DND-41 (cell line): ENCODE results near the gene DRICH1.

Experiments
- ATAC-seq: fragments of 200-7000 bp; cut with Tn5 transposase; 3 replicates; pipeline ENCODE4 v1.9.1; 2021; ENCODE audit warnings: low read depth; ENCODE audit not compliant: insufficient read depth
- DNase-seq: peaks from one replicate; pipeline ENCODE4 v3.0.0-alpha.2; 2020
- H2AFZ ChIP-seq: 2 replicates; pipeline ENCODE4 v1.6.0; 2012; ENCODE audit warnings: low read depth, low read length
- H3K27ac ChIP-seq: 2 replicates; pipeline ENCODE4 v1.5.1; 2012; ENCODE audit warnings: low read length, inconsistent platforms
- H3K27me3 ChIP-seq: fragments of 200-600 bp; sonication (generic); 2 replicates; pipeline ENCODE4 v1.6.0; 2012; ENCODE audit warnings: low read length, mild to moderate bottlenecking, inconsistent platforms; ENCODE audit not compliant: insufficient read depth, poor library complexity
- H3K36me3 ChIP-seq: 2 replicates; pipeline ENCODE4 v1.5.1; 2012; ENCODE audit warnings: low read length, inconsistent platforms; ENCODE audit not compliant: insufficient read depth
- H3K4me1 ChIP-seq: 2 replicates; pipeline ENCODE4 v1.5.1; 2012; ENCODE audit warnings: mild to moderate bottlenecking, low read length; ENCODE audit not compliant: insufficient read depth
- H3K4me2 ChIP-seq: 2 replicates; pipeline ENCODE4 v1.6.0; 2012; ENCODE audit warnings: mild to moderate bottlenecking, moderate library complexity, low read length, inconsistent platforms; ENCODE audit not compliant: insufficient read depth
- H3K4me3 ChIP-seq, 2 experiments: fragments of 200-600 bp in 1 of 2; shearing (Covaris generic) in 1 of 2; 2 replicates each; pipeline ENCODE4 v1.5.1; 2012 to 2016; ENCODE audit warnings: inconsistent platforms in 2 of 2, low read length in 2 of 2, mild to moderate bottlenecking in 2 of 2, low read depth in 1 of 2, moderate library complexity in 1 of 2
- H3K79me2 ChIP-seq: 2 replicates; pipeline ENCODE4 v1.6.0; 2012; ENCODE audit warnings: low read length, inconsistent platforms; ENCODE audit not compliant: insufficient read depth
- H3K9ac ChIP-seq: 2 replicates; pipeline ENCODE4 v1.6.0; 2012; ENCODE audit warnings: low read depth, mild to moderate bottlenecking, inconsistent platforms, low read length, moderate library complexity
- H3K9me3 ChIP-seq: 2 replicates; pipeline ENCODE4 v1.5.1; 2012; ENCODE audit warnings: low read length, moderate library complexity, mild to moderate bottlenecking, inconsistent platforms; ENCODE audit not compliant: insufficient read depth, severe bottlenecking
- H4K20me1 ChIP-seq: 2 replicates; pipeline ENCODE4 v1.6.0; 2012; ENCODE audit warnings: low read length; ENCODE audit not compliant: insufficient read depth
- EZH2 ChIP-seq: IDR thresholded peaks from 3 replicates; pipeline ENCODE4 v1.6.1; 2012; ENCODE audit warnings: borderline replicate concordance, low read depth, mild to moderate bottlenecking, moderate library complexity, low read length, inconsistent platforms; ENCODE audit not compliant: severe bottlenecking
- TF ChIP-seq, protein P1 (sequence below): IDR thresholded peaks from 2 replicates; pipeline ENCODE4 v1.5.1; 2012; ENCODE audit warnings: borderline replicate concordance, low read length, moderate library complexity, mild to moderate bottlenecking; ENCODE audit not compliant: poor library complexity, severe bottlenecking; ENCODE audit errors: extremely low read depth

DRICH1 gene

GRCh38 chr22:23608583-23608982 lies 23.5 kb downstream of the DRICH1 start:
- Histone ChIP-seq H3K4me3 (no peak overlapping the region), H3K4me2 (no peak overlapping the region), H3K4me1 (no peaks in the 10 kb centered on the region), H3K9ac (no peak overlapping the region), H3K36me3 (no peaks in the 10 kb centered on the region), H3K9me3 (no peaks in the 10 kb centered on the region), H4K20me1 (no peaks in the 10 kb centered on the region), H3K27me3 (no peaks in the 10 kb centered on the region), H2AFZ (no peak overlapping the region), H3K27ac (no peak overlapping the region), H3K79me2 (no peaks in the 10 kb centered on the region)
- ATAC-seq (peak; percentile 59; the same call in 2 of the 3 replicates), DNase-seq (peak; percentile 50)
- TF ChIP-seq, protein P1, sequence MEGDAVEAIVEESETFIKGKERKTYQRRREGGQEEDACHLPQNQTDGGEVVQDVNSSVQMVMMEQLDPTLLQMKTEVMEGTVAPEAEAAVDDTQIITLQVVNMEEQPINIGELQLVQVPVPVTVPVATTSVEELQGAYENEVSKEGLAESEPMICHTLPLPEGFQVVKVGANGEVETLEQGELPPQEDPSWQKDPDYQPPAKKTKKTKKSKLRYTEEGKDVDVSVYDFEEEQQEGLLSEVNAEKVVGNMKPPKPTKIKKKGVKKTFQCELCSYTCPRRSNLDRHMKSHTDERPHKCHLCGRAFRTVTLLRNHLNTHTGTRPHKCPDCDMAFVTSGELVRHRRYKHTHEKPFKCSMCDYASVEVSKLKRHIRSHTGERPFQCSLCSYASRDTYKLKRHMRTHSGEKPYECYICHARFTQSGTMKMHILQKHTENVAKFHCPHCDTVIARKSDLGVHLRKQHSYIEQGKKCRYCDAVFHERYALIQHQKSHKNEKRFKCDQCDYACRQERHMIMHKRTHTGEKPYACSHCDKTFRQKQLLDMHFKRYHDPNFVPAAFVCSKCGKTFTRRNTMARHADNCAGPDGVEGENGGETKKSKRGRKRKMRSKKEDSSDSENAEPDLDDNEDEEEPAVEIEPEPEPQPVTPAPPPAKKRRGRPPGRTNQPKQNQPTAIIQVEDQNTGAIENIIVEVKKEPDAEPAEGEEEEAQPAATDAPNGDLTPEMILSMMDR, result no peak
- no peak for TF ChIP-seq EZH2

GRCh38 chr22:23606204-23607131 lies 25.7 kb downstream of the DRICH1 start:
- Histone ChIP-seq H3K9ac (no peak overlapping the region), H3K4me2 (no peak overlapping the region), H3K79me2 (no peaks in the 10 kb centered on the region), H3K27me3 (no peaks in the 10 kb centered on the region), H3K36me3 (no peaks in the 10 kb centered on the region), H3K9me3 (no peaks in the 10 kb centered on the region), H3K27ac (no peak overlapping the region), H2AFZ (no peak overlapping the region), H3K4me3 (no peak overlapping the region), H4K20me1 (no peaks in the 10 kb centered on the region), H3K4me1 (no peaks in the 10 kb centered on the region)
- no peak for TF ChIP-seq EZH2
- TF ChIP-seq, protein P1, result no peak
- DNase-seq (no peak), ATAC-seq (no peak)

DNA sequence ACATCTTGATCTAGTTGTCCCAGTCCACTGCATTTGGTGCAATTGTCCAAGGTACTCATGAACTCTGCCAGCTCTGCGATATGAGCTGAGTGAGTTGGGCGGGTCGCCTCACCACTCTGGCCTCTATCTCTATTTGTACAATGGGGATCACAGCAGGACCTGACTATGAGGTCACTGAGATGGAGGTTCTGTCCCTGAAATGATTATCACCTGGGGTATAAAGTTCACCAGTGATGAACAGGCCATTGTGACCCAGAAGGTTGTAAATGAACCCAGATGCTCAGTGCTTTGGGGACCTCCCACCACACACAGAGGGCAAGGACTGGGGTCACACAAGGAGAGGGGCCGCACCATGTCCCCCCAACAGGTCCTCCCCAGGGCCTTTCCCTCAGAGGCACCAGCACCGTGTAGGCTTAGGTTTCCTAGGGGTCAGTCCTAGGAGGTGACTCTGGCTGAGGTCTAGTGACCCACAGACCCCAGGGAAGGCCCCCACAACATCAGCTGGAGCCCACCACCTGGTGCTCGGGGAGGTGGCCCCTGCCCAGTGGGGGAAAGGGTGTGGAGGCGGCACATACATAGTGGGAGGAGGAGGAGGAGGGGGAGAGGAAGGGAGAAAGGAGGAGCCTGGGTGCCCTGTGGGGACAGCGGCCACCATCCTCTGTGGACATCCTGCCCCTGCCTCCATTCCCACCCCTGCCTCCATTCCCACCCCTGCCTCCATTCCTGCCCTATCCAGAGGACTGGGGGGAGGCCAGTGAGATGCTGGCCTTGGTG lies 27.0 kb downstream of the DRICH1 start:
- H3K4me2 ChIP-seq, result no peak overlapping the region
- H3K27me3 ChIP-seq, result no peaks in the 10 kb centered on the region
- H3K4me1 ChIP-seq, result no peaks in the 10 kb centered on the region
- H3K4me3 ChIP-seq, result no peak overlapping the region
- DNase-seq (no peak), ATAC-seq (no peak)
- TF ChIP-seq, protein P1, result no peak
- TF ChIP-seq EZH2, result no peak
- H3K9me3 ChIP-seq, result no peaks in the 10 kb centered on the region
- no peaks in the 10 kb centered on the region for H4K20me1 ChIP-seq
- no peaks in the 10 kb centered on the region for H3K79me2 ChIP-seq
- no peak overlapping the region for H3K27ac ChIP-seq
- no peaks in the 10 kb centered on the region for H3K36me3 ChIP-seq
- no peak overlapping the region for H3K9ac ChIP-seq
- H2AFZ ChIP-seq, result no peak overlapping the region
